HG03460 (cell line): ENCODE results near the gene CD8A.
A peak's percentile ranks its signal among the peaks of the same experiment; 100 is the strongest.

ENCODE experiments used
- ATAC-seq: cut with Tn5 transposase; IDR thresholded peaks from one replicate; pipeline ENCODE4 v1.9.1; 2021; ENCODE audit not compliant: unreplicated experiment

Gene CD8A

DNA sequence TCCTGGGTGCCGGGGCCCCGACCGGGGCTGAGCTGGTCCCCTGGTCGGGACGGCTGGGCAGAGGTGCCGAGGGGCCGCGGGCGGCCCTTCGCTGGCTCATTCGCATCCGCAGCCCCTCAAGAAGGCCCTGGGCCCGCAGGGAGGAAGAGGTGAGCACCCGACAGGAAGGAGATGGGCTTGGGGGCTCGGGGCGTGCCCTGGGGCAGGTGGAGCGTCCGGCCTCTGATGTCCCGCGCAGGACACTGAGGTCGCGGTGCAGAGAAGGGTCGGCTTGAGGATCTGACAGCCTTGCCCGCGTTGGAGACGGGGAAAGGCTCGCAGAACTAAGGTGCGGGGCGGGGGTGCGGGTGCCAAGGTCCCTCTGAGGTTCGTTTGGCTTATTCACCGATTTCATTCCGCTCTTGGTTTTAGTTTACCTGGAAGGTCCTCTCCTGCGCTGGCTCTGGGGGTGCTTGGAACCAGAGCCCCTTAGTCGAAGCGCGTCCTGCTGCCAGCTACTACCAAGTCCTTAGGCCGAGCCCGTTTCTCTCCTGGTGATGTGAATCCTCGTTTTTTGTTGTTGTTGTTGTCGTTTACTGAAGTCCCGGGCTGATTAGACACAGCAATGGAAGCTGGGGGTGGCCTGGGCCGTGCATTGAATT lies 18.9 kb upstream of the CD8A start:
- ATAC-seq: no peak

DNA sequence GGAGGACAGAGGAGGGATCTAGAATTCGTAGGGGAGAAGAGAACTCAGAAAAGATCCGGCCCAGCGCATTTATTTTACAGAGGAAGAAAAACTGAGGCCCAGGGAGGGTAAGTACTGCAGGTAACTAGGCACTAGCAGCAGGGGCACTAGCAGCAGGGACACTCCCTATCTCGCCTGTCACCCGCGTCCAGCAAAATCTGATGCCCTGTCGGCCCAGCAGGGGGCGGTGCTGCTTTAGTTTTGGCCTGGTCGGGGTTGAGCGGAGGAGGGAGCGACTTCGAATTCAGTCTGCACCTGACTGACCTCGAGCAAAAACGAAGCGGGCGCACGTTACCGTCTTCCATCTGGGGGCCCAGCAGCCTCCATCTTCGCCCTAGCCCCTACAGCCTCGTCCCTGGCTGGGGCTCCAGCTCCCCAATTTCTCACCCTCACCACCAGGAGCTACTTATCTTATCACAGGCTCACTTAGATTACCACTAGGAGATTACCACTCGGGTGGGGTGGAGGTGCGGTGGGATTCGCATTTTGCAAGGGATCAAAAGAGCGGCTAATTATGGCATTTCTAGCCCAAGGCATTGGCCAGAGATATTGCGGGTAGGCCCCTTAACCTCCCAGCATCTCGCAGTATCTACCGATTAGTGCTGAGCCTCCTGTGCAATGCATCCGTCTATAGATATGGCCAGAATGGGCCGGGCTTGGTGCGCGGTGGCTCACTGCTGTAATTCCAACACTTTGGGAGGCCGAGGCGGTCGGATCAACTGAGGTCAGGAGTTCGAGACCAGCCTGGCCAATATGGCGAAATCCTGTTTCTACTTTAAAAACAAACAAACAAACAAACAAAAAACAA lies 17.8 kb upstream of the CD8A start:
- ATAC-seq: peak; percentile 96

DNA sequence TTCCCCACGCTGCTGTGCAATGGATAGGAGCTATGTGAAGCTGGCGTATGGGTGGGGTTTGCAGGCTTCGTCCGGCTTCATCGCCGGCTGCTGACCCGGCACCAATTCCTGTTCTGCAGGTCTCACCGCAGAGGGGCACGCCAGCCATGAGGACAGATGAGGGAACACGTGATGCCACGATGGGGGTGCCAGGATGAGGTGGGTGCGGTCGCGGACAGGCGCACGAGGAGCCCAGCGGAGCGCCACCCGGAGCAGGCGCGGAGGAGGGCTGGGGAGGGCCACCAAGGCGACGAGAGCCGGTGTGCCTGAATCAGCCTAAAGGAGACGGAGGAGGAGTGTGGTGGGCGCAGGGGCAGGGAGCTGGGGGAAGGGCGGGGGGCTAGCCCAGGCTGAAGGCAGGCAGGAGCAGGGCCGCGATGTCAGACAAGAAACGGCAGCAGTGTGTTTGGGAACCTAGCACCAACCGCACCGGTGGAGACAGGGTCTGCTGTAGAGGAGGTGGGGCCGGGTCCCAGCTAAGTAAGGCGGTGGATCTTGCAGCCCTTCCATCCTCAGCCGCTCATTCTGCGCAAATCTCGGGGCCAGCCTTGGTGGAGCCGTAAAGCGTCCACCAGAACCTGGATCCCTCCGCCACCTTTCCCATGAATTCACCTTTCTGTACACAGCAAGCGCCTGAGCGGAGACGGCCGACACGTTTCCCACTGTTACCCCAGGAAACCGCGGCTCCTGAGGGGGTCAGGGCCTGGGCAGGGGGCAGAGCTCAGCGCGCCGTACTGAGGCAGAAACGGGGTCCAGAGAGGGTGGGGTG lies 17.0 kb upstream of the CD8A start:
- ATAC-seq: no peak

DNA sequence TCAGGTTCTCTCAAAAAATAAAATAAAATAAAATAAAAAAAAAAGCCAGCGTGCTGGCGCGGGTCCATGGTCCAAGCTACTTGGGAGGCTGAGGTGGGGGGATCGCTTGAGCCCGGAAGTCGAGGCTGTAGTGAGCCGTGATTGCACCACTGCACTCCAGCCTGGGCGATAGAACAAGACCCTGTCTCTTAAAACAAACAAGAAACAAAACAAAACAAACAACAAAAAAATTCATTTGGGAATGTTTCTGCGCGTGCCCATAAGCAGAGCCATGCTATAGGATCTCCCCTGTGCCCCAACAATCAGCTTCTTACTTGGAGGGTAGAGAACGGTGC lies 16.4 kb upstream of the CD8A start:
- ATAC-seq: no peak

DNA sequence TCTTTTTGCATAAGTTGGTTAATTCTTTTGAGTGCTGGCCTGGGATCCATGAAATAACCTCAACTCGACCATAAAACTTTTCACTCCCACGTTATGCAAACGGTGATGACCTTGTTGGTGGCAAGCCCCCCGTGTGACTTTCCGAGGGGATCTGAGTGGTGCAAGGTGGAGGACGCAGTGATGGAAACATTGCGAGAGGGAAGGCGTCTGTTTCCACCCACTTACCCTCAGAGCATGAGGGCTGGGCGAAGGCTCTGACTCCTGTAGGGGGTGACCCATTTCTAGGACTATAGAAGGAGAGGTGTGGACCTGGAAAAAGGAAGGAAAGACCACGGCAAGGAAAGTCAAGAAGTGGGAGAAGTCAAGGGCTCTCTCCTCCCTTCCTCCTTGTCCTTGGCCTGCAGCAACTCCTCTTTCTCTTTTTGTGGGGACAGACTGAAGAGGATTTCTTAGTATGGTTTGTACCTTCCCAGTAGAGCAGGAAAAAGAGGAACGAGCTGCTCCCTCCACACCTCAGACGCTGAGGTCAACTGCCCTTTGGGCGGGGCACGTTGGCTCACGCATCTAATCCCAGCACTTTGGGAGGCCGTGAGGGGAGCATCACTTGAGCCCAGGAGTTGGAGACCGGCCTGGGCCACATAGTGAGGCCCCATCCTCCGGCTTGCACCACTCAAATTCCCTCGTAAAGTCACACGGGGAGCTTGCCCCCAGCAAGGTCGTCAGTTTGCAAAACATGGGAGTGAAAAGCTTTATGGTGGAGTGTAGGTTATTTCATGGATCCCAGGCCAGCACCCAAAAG lies 15.5 kb upstream of the CD8A start:
- ATAC-seq: no peak

DNA sequence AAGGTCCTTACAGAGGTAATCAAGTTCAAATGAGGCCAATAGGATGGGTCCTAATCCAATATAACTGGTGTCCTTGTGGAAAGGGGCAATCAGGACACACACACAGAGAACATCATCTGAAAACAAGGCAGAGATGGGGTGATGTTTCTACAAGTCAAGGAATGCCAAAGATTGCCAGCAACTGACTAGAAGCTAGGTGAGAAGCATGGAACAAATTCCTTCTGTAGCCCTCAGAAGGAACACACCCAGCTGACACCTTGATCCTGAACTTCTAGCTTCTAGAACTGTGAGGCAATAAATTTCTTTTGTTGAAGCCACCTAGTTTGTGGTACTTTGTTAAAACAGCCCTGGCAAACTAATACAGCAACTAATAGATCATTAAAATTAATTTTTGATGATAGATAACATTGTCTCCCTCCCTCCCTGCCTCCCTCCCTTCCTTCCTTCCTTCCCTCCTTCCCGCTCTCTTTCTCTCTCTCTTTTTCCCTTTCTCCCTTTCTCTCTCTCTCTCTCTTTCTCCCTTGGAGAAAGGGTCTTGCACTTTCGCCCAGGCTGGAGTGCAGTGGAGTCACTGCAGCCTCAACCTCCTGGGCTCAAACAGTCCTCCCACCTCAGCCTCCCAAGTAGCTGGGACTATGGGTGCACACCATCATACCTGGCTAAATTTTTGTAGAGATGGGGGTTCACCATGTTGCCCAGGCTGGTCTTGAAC lies 10.3 kb upstream of the CD8A start:
- no peak for ATAC-seq

DNA sequence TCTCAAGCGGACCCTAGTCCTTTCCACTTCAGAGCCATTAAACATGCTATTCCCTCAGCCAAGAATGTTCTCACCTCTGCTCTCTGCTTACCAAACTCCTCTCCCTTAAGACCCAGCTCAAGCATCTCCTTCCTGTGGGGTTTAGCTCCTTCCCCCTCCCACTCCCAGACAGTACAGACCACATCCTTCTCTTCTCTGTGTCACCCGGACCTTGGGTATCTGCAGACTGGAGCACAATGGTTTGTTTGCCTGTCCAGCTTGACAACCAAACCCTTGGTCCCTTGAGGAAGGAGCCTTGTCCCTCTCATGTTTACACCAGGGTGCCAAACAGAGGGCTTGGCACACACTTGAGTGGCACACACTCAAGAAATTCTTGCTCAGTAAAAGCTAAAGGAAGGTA lies 4.1 kb upstream of the CD8A start:
- ATAC-seq: no peak

DNA sequence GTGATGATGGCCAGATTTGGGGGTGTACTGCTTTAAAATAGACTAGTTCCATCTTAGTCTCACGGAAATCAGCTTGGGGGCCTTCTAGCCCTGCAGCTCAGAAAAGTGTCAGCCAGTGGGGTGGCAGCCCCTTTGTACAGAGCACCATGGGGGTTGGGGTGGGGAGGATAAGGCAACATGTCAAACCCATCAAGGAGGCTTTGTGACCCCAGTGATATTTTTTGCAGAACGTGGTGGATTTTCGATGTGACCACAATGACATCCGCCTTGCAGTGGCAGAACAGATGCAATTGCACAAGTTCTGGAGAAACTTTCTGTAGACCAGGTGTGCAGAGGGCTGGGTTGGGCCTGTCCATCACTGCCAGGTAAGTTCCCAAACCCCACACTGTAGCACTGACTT lies 3.0 kb upstream of the CD8A start:
- ATAC-seq: no peak

DNA sequence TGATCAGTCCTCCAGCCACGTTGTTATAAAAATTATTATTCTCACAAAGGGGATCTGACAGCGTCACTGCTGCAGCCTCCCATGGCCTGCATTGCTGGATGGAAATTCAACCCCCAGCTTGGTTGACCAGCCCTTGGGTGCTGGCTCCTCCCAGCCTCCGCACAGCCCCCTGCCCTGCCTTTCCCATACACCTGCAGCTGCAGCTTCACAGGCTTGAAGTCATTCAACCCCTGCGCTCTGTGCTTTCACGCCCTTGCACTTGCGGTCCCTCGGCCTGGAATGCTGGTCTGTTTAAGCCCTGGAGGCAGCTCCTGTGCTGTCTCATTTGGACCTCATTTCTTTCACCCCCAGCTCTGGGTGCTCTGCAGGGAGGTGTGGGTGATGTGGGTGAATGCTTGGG lies 860 bp upstream of the CD8A start:
- ATAC-seq: no peak

DNA sequence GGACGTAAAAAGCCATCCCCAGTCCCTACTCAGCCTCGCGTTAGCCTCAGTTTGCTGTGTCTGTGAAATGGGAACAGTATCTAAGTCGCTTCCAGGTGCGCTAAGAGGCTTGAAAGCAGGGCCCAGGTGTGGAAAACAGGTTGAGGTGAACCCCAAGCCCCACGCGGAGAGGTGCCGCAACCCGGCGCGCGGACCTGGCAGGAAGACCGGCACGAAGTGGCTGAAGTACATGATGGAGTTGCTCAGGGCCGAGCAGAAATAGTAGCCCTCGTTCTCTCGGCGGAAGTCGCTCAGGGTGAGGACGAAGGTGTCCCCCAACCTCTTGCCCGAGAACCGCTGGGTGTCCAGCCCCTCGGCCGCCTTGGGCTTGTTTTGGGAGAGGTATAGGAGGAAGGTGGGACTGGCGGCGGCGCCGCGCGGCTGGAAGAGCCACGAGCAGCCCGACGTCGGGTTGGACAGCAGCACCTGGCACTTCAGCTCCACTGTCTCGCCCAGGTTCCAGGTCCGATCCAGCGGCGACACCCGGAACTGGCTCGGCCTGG lies 508 bp downstream of the CD8A start:
- ATAC-seq: no peak

DNA sequence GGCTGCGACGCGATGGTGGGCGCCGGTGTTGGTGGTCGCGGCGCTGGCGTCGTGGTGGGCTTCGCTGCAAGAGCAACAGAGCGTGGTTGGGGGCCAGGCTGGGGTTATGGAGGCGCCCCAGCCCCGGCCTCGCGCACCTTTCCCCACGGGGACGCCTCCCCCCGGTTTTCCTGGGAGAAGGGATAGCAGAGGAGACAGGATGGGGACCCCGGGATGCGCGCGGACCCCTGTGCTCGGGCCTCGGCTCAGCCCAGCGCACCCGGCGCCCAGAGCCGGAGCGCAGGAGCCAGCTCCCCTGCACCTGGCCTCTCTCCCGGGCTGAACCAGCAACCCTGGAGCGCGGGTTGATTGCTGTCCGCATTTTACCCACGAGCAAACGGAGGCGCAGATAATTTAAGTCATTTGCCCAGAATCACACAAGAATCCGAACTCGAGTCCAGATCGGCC lies 1.0 kb downstream of the CD8A start:
- ATAC-seq: no peak

DNA sequence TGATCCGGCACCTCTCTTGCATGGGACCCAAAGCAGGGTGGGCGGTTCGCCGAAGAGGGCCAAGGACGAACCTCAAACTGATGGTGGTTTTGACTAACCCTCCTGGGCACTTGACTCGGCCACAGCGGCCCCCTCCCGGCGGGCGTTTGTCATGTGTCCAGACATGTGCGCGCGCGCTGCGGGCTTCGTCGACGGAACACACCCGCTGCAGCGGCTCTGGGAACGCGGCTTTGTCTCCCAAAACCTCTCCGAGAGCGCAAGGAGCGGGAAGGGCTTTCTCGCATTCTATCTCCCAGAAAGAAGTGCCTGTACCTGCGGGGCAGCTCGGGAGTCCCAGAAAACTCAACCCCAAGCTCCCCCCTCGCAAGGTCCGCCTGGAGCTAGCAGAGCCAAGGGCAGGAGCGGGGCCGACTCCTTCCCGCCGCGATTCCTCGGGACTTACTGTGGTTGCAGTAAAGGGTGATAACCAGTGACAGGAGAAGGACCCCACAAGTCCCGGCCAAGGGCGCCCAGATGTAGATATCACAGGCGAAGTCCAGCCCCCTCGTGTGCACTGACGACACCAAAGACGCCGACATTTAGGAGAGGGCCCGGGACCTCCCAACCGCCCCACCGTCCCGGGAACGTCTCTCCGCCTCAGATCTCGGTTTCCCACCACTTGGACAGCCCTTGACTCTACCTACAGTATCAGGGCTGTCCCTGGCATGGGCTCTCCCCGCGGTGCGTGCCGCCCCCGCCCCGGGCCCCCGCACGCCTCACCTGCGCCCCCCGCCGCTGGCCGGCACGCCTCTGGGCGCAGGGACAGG lies 1.6 kb downstream of the CD8A start:
- ATAC-seq: no peak

DNA sequence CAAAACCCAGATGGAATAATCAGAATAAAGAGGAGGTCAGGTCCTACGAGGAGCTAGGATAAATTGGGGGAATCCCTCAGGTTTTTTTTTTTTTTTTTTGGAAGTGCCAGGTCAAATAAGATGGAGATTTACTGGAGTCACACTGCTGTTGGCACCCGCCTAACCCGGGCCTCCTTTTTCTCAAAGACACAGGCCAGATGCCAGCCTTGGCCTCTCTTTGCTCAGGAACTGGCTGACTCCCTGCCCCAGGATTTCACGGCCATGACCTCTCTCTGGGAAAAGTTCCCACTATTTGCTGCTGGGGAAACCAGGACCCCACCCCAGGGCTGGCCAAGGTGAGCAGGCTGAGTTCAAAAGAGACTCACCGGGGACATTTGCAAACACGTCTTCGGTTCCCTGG lies 2.5 kb downstream of the CD8A start:
- ATAC-seq: no peak

DNA sequence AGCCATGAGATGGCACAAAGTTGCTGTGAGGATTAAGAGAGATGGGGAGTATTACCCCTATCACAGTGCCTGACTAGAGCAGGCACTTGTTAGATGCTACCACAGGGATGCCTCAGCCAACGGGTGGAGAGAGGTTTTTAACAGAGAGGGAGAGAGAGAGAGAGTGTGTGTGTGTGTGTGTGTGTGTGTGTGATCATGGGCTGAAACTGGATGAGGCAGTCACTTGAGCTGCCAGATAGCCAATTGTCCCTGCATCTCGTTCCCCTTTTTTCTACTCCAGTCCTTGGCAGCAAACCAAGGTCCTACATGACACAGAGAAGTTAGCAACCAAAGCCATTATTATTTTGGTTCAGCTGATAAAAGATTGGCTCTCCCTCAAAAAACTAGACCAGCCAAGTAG lies 3.0 kb downstream of the CD8A start:
- no peak for ATAC-seq

DNA sequence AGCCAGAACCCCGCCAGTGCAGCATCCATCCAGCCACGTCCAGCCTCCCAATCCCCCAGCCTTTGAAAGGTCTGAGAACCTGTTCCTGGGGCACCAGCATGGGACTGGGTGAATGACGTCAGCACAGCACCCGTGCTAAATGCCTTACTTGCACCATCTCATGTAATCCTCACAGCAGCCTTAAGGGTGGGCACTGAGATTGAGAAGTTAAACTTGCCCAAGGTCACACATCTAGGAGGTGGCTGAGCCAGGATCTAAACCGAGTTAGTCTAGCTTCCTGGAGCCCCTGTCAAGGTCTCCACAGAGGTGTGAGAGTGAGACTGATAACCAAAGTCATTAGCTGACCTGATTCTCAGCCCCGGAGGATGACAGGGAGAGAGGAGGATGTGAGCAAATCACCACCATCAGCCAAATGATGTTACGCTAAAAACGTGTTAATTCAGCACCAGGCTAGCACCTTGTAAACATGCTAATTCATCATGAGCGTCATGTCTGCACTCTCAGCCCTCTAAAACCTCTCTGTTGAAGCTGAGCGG lies 4.6 kb downstream of the CD8A start:
- ATAC-seq: no peak

DNA sequence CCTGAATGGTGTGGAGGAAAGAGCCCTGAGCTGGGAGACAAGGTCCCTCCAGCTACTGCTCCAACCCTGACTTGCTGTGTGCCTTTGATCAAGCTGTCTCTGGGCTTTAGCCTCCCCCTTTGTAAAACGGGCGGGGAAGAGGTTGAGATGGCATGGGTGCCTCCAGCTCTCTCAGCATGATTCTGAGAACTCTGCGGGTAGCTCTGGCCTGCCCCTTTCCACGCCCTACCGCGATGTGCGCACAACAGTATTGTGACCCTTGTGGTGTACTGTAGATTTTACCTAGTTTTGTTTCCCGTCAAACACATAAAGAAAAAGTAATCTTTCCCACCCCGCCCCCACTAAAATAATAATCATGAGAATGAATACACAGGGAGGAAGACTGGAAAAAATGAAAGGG lies 5.3 kb downstream of the CD8A start:
- ATAC-seq: no peak

DNA sequence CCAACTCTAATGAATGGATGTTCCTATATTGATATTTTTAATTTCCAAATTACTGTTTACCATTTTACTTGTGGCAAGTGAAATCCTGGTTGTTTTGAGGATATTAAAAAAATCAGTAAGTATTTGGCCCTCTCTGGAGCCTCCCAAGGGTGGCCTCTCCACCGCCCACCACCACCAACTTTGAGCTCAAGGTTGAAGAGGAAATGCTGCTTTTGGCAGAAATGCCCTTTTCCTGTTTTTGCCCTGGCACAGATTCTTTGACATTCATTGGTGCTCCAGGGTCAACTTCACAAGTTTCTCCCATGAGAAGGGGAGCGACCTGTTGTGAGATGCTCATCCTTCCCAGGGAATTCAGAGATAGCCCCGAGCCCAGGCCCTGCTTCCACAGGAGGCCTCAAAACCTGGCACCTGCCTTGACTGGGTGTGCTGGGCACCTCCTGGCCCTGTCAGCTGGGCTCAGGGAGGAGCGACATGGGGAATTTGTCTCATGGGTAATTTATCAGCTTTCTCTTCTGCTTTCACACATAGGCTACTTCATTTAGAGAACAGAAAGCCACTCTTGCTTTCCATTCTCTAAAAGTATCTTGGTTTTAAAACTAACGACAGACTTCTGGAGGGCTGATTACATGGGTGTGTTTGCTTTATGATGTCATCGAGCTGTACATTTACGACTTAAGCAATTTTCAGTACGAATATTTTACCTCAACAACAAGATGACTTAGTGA lies 6.9 kb downstream of the CD8A start:
- ATAC-seq: peak; percentile 90

DNA sequence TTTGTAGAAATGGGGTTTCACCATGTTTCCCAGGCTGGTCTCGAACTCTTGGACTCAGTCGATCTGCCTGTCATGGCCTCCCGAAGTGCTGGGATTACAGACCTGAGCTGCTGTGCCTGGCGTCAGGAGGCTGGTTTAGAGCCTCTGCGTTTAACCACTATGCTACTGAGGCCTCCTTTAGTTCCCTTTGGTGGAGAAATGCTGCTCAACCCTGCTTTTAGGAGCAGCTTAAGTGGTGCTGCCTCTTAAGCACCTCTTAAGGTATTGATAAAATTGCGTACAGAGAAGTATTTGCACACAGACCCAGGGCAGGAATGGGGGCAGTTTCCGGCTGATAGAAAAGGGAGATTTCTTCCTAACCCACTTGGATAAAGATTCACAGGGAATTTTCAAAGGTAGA lies 8.0 kb downstream of the CD8A start:
- no peak for ATAC-seq

DNA sequence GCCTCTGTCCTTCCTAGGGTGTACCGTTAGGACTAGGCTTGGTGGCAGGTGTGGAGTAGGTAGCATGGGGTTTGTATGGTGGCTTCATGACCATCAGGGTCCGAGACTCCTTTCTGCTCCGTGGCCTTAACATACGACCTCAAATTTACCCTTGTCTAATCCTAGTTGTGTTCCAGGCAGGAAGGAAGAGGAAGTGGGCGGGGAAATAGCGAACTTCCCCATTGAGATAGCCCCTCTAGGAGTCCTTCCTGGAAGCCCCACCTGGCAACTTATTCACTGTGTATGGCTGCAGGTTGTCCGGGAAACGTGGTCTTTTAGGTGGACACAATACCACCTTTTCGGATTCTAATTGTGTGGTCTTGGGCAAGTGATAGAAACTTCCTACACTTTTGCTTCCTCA lies 9.3 kb downstream of the CD8A start:
- no peak for ATAC-seq
